ENCODE results near the gene TMEM132D.

TMEM132D gene

GRCh38 chr12:129825316-129825715 lies 78.5 kb downstream of the TMEM132D start:
- DNase-seq: no peak

- DNase-seq: no peak
These were observed 81.9 kb downstream of the TMEM132D start for GRCh38 chr12:129821964-129822363.

- DNase-seq: no peak
These were observed 84.4 kb downstream of the TMEM132D start for GRCh38 chr12:129819391-129819790.

- DNase-seq: no peak
These were observed 88.0 kb downstream of the TMEM132D start for GRCh38 chr12:129815846-129816245.

- DNase-seq: no peak
These were observed 91.9 kb downstream of the TMEM132D start for GRCh38 chr12:129811963-129812362.

- no peak for DNase-seq
These were observed 96.7 kb downstream of the TMEM132D start for GRCh38 chr12:129807136-129807535.

GRCh38 chr12:129791396-129791795 lies 112.4 kb downstream of the TMEM132D start:
- DNase-seq: no peak

- DNase-seq: no peak
These were observed 112.9 kb downstream of the TMEM132D start for GRCh38 chr12:129790930-129791329.

- DNase-seq: no peak
These were observed 113.5 kb downstream of the TMEM132D start for GRCh38 chr12:129790331-129790730.

- no peak for DNase-seq
These were observed 113.9 kb downstream of the TMEM132D start for GRCh38 chr12:129789921-129790320.

GRCh38 chr12:129788506-129789084 lies 115.2 kb downstream of the TMEM132D start:
- DNase-seq: no peak

- DNase-seq: no peak
These were observed 123.8 kb downstream of the TMEM132D start for GRCh38 chr12:129779989-129780388.

- no peak for DNase-seq
These were observed 124.8 kb downstream of the TMEM132D start for GRCh38 chr12:129779033-129779432.

- no peak for DNase-seq
These were observed 126.7 kb downstream of the TMEM132D start for GRCh38 chr12:129776977-129777667.

- DNase-seq: no peak
These were observed 131.0 kb downstream of the TMEM132D start for GRCh38 chr12:129772501-129773493.

GRCh38 chr12:129771238-129771637 lies 132.6 kb downstream of the TMEM132D start:
- DNase-seq: no peak

GRCh38 chr12:129765719-129766118 lies 138.1 kb downstream of the TMEM132D start:
- DNase-seq: no peak

- no peak for DNase-seq
These were observed 141.4 kb downstream of the TMEM132D start for GRCh38 chr12:129762436-129762835.

GRCh38 chr12:129753586-129753985 lies 150.2 kb downstream of the TMEM132D start:
- DNase-seq: no peak

GRCh38 chr12:129750421-129750820 lies 153.4 kb downstream of the TMEM132D start:
- DNase-seq: no peak

- DNase-seq: no peak
These were observed 157.5 kb downstream of the TMEM132D start for GRCh38 chr12:129746318-129746717.

- DNase-seq: no peak
These were observed 174.7 kb downstream of the TMEM132D start for GRCh38 chr12:129729170-129729569.

- DNase-seq: no peak
These were observed 176.7 kb downstream of the TMEM132D start for GRCh38 chr12:129727100-129727499.

- DNase-seq: no peak
These were observed 180.6 kb downstream of the TMEM132D start for GRCh38 chr12:129723260-129723659.
